Osteoblast (primary cell): ENCODE results near the gene CIC. TPM values are rescaled to one million over a fixed set of nuclear protein-coding genes. Genes with fewer than 3 reads are reported as not detected.

Experiments
- DNase-seq: peaks from one replicate; pipeline ENCODE4 v3.0.0; 2011; ENCODE audit warnings: low spot score, mixed read lengths; ENCODE audit not compliant: insufficient read length; ENCODE audit errors: missing footprints
- H2AFZ ChIP-seq: 2 replicates; pipeline ENCODE4 v1.6.0; 2011; ENCODE audit warnings: mild to moderate bottlenecking, low read length
- H3K27ac ChIP-seq: 2 replicates; pipeline ENCODE4 v1.5.1; 2011; ENCODE audit warnings: mild to moderate bottlenecking, low read depth, low read length, moderate library complexity
- H3K27me3 ChIP-seq: 2 replicates; pipeline ENCODE4 v1.6.0; 2012; ENCODE audit warnings: mild to moderate bottlenecking, control low read depth, inconsistent platforms, low read length, moderate library complexity; ENCODE audit not compliant: insufficient read depth
- H3K36me3 ChIP-seq: 2 replicates; pipeline ENCODE4 v1.5.1; 2011; ENCODE audit warnings: mild to moderate bottlenecking, low read length, control low read depth, moderate library complexity; ENCODE audit not compliant: insufficient read depth
- H3K4me1 ChIP-seq: 2 replicates; pipeline ENCODE4 v1.5.1; 2011; ENCODE audit warnings: mild to moderate bottlenecking, low read length, control low read depth, moderate library complexity; ENCODE audit not compliant: insufficient read depth
- H3K4me2 ChIP-seq: 2 replicates; pipeline ENCODE4 v1.6.0; 2011; ENCODE audit warnings: mild to moderate bottlenecking, low read length; ENCODE audit not compliant: insufficient read depth
- H3K4me3 ChIP-seq: fragments of 200-600 bp; sonication (generic); 3 replicates; pipeline ENCODE4 v1.5.1; 2012; ENCODE audit warnings: mild to moderate bottlenecking, low read length, inconsistent platforms; ENCODE audit not compliant: insufficient read depth
- H3K79me2 ChIP-seq: 2 replicates; pipeline ENCODE4 v1.6.0; 2012; ENCODE audit warnings: mild to moderate bottlenecking, low read length, control low read depth, inconsistent platforms; ENCODE audit not compliant: insufficient read depth
- H3K9me3 ChIP-seq: 2 replicates; pipeline ENCODE4 v1.5.1; 2011; ENCODE audit warnings: low read depth, low read length, control low read depth
- H4K20me1 ChIP-seq: 2 replicates; pipeline ENCODE4 v1.6.0; 2012; ENCODE audit warnings: mild to moderate bottlenecking, low read length, control low read depth; ENCODE audit not compliant: insufficient read depth
- total RNA-seq: library from RNA; depleted of rRNA; stranded (reverse); fragments of >200 nt; gene quantifications from 2 replicates; pipeline ENCODE4 v1.2.3, GENCODE V29; 2012
- TF ChIP-seq, protein P1 (sequence below): IDR thresholded peaks from 2 replicates; pipeline ENCODE4 v1.5.1; 2011; ENCODE audit warnings: mild to moderate bottlenecking, low read depth, low read length, moderate library complexity; ENCODE audit errors: extremely low read depth

CIC gene
- total RNA-seq, 1 donor: 39.1 TPM

DNA sequence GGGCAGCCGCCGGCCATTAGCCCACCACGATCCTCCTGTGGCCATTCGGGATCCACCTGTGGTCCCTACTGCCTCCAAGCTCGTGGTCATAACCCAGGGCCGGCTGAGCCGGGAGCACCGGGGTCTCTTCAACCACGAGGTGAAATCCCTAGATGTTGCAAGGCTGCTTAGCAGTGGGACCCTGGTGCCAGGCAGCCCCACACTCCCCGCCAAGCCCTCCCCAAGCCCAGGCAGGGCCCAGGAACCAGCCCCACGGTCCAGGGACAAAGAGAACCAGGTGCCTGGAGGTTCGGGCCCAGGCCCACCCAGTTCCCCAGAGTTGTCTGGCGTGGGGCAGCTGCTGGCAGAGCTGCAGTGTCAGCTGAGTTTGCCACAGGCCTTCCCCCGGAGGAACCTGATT, 40.6 kb downstream of the CIC start:
- peaks cover 4% of the 10 kb centered on the region for H4K20me1 ChIP-seq
- no peak for DNase-seq
- TF ChIP-seq, protein P1, sequence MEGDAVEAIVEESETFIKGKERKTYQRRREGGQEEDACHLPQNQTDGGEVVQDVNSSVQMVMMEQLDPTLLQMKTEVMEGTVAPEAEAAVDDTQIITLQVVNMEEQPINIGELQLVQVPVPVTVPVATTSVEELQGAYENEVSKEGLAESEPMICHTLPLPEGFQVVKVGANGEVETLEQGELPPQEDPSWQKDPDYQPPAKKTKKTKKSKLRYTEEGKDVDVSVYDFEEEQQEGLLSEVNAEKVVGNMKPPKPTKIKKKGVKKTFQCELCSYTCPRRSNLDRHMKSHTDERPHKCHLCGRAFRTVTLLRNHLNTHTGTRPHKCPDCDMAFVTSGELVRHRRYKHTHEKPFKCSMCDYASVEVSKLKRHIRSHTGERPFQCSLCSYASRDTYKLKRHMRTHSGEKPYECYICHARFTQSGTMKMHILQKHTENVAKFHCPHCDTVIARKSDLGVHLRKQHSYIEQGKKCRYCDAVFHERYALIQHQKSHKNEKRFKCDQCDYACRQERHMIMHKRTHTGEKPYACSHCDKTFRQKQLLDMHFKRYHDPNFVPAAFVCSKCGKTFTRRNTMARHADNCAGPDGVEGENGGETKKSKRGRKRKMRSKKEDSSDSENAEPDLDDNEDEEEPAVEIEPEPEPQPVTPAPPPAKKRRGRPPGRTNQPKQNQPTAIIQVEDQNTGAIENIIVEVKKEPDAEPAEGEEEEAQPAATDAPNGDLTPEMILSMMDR: no peak
- H3K27me3 ChIP-seq: peaks cover 34% of the 10 kb centered on the region
- no peaks in the 10 kb centered on the region for H3K9me3 ChIP-seq
- no peak overlapping the region for H3K4me2 ChIP-seq
- no peak overlapping the region for H3K27ac ChIP-seq
- no peak overlapping the region for H2AFZ ChIP-seq
- H3K4me3 ChIP-seq: no peak overlapping the region
- no peaks in the 10 kb centered on the region for H3K79me2 ChIP-seq
- no peaks in the 10 kb centered on the region for H3K4me1 ChIP-seq
- H3K36me3 ChIP-seq: no peaks in the 10 kb centered on the region

DNA sequence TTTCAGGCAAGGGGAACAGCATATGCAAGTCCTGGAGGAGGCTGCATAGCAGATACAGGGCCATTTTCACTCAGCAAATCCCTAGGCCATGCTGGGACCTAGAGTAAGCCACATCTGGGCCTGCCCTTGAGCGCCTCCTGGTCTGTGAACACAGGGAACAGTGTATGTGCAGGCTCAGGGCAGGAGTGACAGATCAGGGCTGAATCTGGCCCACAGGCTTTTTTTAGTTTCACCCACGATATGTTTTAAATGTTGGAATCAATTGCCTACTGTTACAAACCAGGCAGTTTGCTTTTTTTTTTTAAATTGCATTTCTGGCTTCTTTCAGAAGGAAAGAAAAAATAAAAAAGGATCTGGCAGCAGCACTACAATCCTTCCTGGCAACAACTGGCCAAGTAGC, 42.6 kb downstream of the CIC start:
- H3K4me2 ChIP-seq: no peak overlapping the region
- no peaks in the 10 kb centered on the region for H3K36me3 ChIP-seq
- TF ChIP-seq, protein P1: peak; percentile 15
- DNase-seq: no peak
- no peak overlapping the region for H2AFZ ChIP-seq
- H3K79me2 ChIP-seq: no peaks in the 10 kb centered on the region
- no peak overlapping the region for H3K4me3 ChIP-seq
- no peaks in the 10 kb centered on the region for H3K9me3 ChIP-seq
- no peak overlapping the region for H3K27ac ChIP-seq
- H3K4me1 ChIP-seq: no peaks in the 10 kb centered on the region
- peaks cover 4% of the 10 kb centered on the region for H4K20me1 ChIP-seq
- peaks cover 35% of the 10 kb centered on the region for H3K27me3 ChIP-seq

DNA sequence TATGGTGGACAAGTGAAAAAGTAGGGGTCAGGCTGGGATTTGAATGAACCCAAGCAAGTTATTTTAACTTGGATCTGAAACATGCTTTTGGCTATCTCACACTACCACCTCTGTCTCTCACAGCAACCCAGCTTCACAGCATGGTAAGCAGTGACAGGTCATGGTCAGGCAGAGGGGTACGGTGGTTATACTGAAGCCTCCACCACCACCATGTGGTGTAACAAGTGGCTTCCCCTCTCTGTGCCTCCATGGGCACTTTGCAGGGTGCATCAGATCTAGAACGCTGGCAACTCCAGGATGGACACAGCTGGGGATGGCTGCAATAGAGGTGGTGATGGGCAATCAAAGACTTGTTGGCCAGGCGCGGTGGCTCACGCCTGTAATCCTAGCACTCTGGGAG, 43.3 kb downstream of the CIC start:
- Histone ChIP-seq H3K79me2 (no peaks in the 10 kb centered on the region), H2AFZ (no peak overlapping the region), H3K27me3 (peaks cover 35% of the 10 kb centered on the region), H4K20me1 (peaks cover 4% of the 10 kb centered on the region), H3K27ac (no peak overlapping the region), H3K4me2 (no peak overlapping the region), H3K9me3 (no peaks in the 10 kb centered on the region), H3K36me3 (no peaks in the 10 kb centered on the region), H3K4me1 (no peaks in the 10 kb centered on the region), H3K4me3 (no peak overlapping the region)
- DNase-seq: no peak
- TF ChIP-seq, protein P1: no peak

DNA sequence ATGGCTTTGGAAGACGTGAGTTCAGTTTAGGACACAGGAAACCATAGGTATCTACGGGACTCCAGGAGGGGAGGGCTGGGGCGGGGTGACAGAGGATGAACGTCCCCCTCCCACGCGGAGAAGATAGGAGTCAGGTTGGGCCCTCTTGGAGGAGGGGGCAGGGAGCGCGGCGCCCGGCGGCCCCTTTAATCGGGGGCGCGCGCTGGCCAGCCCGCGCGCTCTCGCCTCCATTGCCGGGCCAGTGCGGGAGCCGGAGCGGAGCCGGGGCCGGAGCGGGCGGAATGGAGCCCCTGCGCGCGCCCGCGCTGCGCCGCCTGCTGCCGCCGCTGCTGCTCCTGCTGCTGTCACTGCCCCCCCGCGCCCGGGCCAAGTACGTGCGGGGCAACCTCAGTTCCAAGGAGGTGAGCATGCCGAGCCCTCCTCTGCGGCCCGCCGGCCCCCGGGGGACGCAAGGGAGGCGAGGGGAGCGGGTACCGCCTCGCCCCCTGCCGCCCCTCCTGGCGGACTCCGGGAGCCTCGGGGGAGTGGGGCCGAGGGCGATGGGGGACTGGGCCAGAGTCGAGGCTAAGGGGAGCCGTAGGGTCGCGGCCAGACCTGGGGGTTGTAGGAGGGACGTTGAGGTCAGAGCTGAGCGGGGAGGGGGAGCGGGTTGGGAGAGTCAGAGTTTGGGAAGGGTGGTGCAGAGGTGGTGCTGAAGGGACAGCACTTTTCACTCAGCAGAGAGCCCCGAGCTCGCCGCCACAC, 44.2 kb downstream of the CIC start, which contains the start of gene TMEM145:
TSS of gene TMEM145 (plus strand) at position 214 of the 744 bp plus-strand sequence. CDS start at position 282, 68 bp downstream.
- H3K9me3 ChIP-seq: no peaks in the 10 kb centered on the region

More for the DNA sequence above, 44.2 kb downstream of the CIC start, which contains the start of gene TMEM145:
- peak; percentile 98 for DNase-seq
- Histone ChIP-seq H3K4me2 (peak within 1 kb of the TSS; percentile 53), H3K27me3 (peaks cover 35% of the 10 kb centered on the region), H3K4me1 (no peaks in the 10 kb centered on the region), H3K27ac (no peak within 1 kb of the TSS), H2AFZ (no peak within 1 kb of the TSS), H4K20me1 (peaks cover 4% of the 10 kb centered on the region), H3K79me2 (no peaks in the 10 kb centered on the region), H3K4me3 (peak within 1 kb of the TSS; percentile 46), H3K36me3 (no peaks in the 10 kb centered on the region)
- TF ChIP-seq, protein P1: no peak
